Osteocyte (in vitro differentiated cells): Measurements from ENCODE around the gene CYFIP2. TPM values are rescaled to one million over a fixed set of nuclear protein-coding genes. Genes with fewer than 3 reads are reported as not detected.

Experiments
- DNase-seq: peaks from one replicate; pipeline ENCODE4 v3.0.0; 2021; ENCODE audit warnings: mixed read lengths; ENCODE audit not compliant: unreplicated experiment; ENCODE audit errors: extremely low spot score
- H3K27ac Mint-ChIP-seq: one replicate; pipeline ENCODE4 v1.8.0; 2021; ENCODE audit warnings: mild to moderate bottlenecking, mixed read lengths; ENCODE audit not compliant: unreplicated experiment
- H3K27me3 Mint-ChIP-seq: one replicate; pipeline ENCODE4 v1.8.0; 2021; ENCODE audit warnings: mixed read lengths; ENCODE audit not compliant: unreplicated experiment
- H3K36me3 Mint-ChIP-seq: one replicate; pipeline ENCODE4 v1.8.0; 2021; ENCODE audit warnings: mixed read lengths; ENCODE audit not compliant: unreplicated experiment
- H3K4me1 Mint-ChIP-seq: one replicate; pipeline ENCODE4 v1.8.0; 2021; ENCODE audit warnings: mixed read lengths; ENCODE audit not compliant: unreplicated experiment
- H3K4me3 Mint-ChIP-seq: one replicate; pipeline ENCODE4 v1.8.0; 2021; ENCODE audit warnings: mild to moderate bottlenecking, moderate library complexity, mixed read lengths; ENCODE audit not compliant: unreplicated experiment
- H3K9me3 Mint-ChIP-seq: one replicate; pipeline ENCODE4 v1.8.0; 2021; ENCODE audit warnings: mixed read lengths; ENCODE audit not compliant: unreplicated experiment
- total RNA-seq: library from RNA; stranded (reverse); gene quantifications from 2 replicates; pipeline ENCODE4 v1.2.1, GENCODE V29; 2021
- TF ChIP-seq, protein P1 (sequence below): fragments of 200-600 bp; sonication (generic); IDR thresholded peaks from 2 replicates; pipeline ENCODE4 v1.5.0; 2021; ENCODE audit warnings: antibody characterized with exemption, mild to moderate bottlenecking, moderate library complexity

CYFIP2 gene
- total RNA-seq, 1 donor from 2014 or later: 26.4 TPM

DNA sequence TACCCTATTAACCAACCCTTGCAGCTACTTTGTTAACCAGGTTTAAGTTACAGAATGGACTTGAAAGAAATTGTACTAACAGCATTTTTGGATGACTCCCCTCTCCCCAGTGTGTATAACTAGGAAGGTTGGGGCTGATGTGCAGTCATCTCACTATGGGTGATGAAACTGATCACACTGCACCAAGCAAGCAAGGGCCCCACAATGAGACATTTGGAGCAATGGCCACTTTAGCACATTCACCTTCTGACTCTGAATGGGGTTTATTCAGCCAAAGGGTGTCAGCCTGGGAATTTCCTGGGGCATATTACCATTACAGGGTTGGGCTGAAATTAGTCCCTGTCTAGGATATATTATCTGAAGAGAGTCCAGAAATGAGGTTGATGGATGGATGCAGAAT, 18.7 kb upstream of the CYFIP2 start:
- Mint-ChIP-seq H3K36me3 (no peaks in the 10 kb centered on the region), H3K4me3 (no peak overlapping the region), H3K4me1 (peaks cover 5% of the 10 kb centered on the region), H3K27me3 (peaks cover 7% of the 10 kb centered on the region), H3K27ac (no peak overlapping the region), H3K9me3 (no peaks in the 10 kb centered on the region)
- DNase-seq: no peak
- TF ChIP-seq, protein P1, sequence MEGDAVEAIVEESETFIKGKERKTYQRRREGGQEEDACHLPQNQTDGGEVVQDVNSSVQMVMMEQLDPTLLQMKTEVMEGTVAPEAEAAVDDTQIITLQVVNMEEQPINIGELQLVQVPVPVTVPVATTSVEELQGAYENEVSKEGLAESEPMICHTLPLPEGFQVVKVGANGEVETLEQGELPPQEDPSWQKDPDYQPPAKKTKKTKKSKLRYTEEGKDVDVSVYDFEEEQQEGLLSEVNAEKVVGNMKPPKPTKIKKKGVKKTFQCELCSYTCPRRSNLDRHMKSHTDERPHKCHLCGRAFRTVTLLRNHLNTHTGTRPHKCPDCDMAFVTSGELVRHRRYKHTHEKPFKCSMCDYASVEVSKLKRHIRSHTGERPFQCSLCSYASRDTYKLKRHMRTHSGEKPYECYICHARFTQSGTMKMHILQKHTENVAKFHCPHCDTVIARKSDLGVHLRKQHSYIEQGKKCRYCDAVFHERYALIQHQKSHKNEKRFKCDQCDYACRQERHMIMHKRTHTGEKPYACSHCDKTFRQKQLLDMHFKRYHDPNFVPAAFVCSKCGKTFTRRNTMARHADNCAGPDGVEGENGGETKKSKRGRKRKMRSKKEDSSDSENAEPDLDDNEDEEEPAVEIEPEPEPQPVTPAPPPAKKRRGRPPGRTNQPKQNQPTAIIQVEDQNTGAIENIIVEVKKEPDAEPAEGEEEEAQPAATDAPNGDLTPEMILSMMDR: no peak

DNA sequence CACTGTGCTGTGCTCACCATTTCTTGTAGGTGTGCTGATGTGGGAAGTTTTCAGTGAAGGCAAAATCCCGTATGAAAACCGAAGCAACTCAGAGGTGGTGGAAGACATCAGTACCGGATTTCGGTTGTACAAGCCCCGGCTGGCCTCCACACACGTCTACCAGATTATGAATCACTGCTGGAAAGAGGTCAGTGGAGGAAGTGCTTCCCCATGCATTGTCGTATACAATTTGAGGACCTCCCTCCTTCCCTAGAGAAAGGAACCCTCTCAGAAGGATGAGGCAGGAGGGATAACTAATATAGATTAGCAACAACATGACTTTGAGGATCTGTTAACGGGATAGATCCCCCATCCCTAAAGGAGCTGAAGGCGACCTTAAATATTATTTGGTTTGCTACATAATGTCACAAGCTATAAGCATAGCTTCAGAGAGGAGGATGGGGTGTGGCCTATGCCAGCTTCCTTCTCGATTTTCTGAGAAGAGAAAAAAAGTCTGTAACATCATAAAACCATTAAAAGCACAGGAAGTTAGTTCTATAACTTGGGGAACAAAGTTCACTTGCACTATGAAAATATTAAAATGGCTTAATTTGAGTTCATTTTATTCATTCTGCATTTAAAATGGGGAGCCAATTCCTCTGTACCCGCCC, 17.0 kb upstream of the CYFIP2 start:
- DNase-seq: no peak
- no peak overlapping the region for H3K27ac Mint-ChIP-seq
- peaks cover 5% of the 10 kb centered on the region for H3K4me1 Mint-ChIP-seq
- TF ChIP-seq, protein P1: no peak
- peaks cover 7% of the 10 kb centered on the region for H3K27me3 Mint-ChIP-seq
- H3K9me3 Mint-ChIP-seq: no peaks in the 10 kb centered on the region
- no peaks in the 10 kb centered on the region for H3K36me3 Mint-ChIP-seq
- no peak overlapping the region for H3K4me3 Mint-ChIP-seq

DNA sequence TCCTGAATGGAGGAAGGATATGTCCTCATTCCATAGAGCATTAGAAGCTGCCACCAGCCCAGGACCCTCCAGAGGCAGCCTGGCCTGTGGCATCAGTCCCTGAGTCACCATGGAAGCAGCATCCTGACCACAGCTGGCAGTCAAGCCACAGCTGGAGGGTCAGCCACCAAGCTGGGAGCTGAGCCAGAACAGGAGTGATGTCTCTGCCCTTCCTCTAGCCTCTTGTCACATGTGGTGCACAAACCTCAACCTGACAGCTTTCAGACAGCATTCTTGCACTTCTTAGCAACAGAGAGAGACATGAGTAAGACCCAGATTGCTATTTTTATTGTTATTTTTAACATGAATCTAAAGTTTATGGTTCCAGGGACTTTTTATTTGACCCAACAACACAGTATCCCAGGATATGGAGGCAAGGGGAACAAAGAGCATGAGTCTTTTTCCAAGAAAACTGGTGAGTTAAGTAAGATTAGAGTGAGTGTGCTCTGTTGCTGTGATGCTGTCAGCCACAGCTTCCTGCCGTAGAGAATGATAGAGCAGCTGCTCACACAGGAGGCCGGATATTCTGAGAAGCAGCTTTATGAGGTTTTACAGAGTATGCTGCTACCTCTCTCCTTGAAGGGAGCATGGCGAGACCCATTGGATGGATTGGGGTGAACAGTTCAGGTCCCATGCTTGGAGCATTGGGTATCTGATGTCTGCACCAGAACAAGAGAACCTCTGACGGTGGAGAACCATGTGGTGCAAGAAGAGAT, 13.0 kb upstream of the CYFIP2 start:
- TF ChIP-seq, protein P1: no peak
- Mint-ChIP-seq H3K4me3 (no peak overlapping the region), H3K9me3 (no peaks in the 10 kb centered on the region), H3K27me3 (peaks cover 21% of the 10 kb centered on the region), H3K36me3 (no peaks in the 10 kb centered on the region), H3K27ac (no peak overlapping the region), H3K4me1 (no peaks in the 10 kb centered on the region)
- no peak for DNase-seq

DNA sequence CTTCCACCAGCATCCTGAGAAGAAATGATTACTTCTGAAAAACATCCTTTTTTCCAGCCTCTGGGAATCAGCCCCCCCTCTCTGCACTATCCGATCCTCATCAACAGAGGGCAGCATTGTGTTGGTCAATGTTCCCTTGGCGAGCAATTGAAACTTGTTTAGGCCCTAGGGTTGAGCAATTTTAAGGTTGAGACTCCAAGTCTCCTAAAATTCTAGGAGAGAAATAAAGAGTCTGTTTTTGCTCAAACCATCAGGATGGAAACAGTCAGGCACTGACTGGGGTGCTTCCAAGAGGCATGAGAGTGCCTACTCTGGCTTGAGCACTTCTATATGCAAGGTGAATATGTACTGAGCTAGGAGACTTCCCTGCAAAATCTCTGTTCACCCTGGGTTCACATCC, 12.4 kb upstream of the CYFIP2 start:
- H3K4me3 Mint-ChIP-seq: no peak overlapping the region
- no peaks in the 10 kb centered on the region for H3K36me3 Mint-ChIP-seq
- no peaks in the 10 kb centered on the region for H3K4me1 Mint-ChIP-seq
- no peak for DNase-seq
- TF ChIP-seq, protein P1: peak; percentile 91
- peaks cover 21% of the 10 kb centered on the region for H3K27me3 Mint-ChIP-seq
- H3K9me3 Mint-ChIP-seq: no peaks in the 10 kb centered on the region
- no peak overlapping the region for H3K27ac Mint-ChIP-seq

DNA sequence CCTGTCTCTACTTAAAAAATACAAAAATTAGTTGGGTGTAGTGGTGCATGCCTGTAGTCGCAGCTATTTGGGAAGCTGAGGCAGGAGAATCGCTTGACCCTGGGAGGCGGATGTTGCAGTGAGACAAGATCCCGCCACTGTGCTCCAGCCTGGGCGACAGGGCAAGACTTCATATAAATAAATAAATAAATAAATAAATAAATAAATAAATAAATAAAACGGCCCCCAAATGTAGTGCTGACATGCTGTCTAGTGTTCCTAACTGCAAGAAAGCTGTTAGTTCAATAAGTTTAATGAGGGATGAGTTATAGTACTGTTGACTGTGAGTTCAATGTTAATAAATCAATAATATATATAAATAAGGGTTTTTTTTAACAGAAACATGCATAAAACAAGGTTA, 7.5 kb upstream of the CYFIP2 start:
- Mint-ChIP-seq H3K27me3 (peaks cover 41% of the 10 kb centered on the region), H3K4me1 (no peaks in the 10 kb centered on the region)

More for the DNA sequence above, 7.5 kb upstream of the CYFIP2 start:
- H3K9me3 Mint-ChIP-seq: no peaks in the 10 kb centered on the region
- no peak overlapping the region for H3K4me3 Mint-ChIP-seq
- H3K27ac Mint-ChIP-seq: no peak overlapping the region
- H3K36me3 Mint-ChIP-seq: no peaks in the 10 kb centered on the region
- TF ChIP-seq, protein P1: no peak
- DNase-seq: no peak
